HG02840 (cell line): ENCODE results near the gene CNIH2.

Experiments
- ATAC-seq: cut with Tn5 transposase; IDR thresholded peaks from one replicate; pipeline ENCODE4 v1.9.1; 2021; ENCODE audit warnings: mild to moderate bottlenecking, moderate library complexity, moderate number of reproducible peaks; ENCODE audit not compliant: unreplicated experiment, low FRiP score

Gene CNIH2

DNA sequence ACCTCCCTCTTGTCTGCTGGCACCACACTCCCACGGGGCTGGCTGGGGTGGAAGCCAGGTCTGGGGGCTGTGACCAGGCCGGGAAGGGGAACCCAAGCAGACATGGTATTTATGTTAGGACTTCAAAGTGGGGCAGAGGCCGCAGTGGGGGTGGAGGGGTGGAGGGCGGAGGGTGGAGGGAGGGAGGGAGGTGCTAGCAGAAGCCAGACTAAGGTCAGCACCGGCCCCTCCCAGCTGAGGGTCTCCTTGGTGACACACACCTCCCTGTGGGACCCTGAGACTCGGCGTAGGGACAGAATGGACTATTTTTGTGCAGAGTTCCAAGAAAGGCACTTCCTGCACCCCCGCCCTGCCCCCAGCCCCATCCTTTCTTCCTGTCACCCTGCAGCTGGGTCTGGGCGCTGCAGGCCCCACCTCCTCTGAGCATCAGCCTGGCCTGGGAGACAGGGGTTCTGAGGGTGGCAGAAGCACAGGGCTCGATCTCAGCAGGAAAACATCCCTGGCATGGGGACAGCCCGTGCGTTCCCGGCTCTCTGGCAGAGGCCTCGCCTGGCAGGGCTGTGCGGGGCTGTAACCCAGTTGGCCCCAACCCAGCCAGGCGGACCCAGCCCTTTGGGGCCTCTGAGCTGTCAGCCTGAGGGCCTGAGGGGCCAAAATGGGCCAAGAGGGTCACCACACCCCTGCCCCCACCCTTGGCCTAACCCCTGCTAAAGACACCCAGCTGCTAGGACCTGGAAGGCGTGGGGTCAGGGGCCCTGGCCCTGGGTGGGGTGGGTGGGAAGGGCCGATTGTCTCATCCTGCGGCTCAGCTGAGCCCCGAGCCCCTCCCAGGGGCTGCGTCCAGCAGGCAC, 48.5 kb downstream of the CNIH2 start:
- ATAC-seq: no peak

DNA sequence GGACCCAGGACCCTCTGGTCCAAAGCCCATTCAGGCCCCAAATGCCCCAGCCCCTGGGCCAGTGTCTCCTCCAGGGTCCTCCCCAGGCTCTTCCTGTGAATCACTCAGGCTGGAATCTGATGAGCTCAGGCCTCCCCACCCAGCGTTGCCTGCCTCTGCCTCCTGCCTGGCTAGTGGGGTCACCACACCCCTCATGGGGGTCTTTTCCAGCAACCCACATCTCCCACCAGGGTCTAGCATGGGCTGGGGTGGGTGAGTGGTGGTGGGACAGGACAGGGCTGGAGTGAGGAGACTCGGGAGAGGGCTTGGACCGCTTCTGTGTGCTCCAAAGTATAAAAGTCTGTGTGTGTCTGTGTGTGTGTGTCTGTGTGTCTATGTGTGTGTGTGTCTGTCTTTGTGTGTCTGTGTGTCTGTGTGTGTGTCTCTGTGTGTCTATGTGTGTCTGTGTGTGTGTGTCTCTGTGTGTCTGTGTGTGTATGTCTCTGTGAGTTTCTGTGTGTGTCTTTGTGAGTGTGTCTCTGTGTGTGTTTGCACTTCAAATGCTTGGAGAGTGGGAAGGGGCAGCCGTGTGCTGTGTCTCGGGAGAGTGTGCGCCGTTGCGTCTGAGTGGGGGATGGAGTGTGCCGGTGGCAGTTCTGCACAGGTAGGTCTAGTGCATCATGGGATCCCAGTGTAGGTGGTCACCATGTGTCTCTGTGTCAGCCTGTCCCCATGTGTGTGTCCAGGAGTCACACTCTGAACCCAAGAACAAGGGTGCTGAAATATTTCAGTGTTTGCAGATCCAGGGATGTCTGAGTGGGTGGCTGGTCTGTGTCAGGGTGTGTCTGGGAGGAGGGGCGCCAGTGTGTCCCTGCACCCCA, 49.4 kb downstream of the CNIH2 start:
- no peak for ATAC-seq

DNA sequence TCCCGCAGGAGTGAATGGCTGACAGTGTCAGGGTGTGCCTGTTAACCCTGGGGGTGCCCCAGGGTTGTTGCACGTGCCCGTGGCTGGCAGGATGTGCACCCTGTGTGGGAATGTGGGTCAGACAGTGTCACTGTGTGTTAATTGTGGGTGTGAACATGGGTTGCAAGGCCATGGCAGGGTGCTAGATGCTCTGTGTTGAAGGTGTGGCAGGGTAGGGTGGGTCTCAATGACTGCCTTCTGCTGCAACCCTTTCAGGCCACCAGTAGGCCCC, 50.0 kb downstream of the CNIH2 start:
- ATAC-seq: no peak

DNA sequence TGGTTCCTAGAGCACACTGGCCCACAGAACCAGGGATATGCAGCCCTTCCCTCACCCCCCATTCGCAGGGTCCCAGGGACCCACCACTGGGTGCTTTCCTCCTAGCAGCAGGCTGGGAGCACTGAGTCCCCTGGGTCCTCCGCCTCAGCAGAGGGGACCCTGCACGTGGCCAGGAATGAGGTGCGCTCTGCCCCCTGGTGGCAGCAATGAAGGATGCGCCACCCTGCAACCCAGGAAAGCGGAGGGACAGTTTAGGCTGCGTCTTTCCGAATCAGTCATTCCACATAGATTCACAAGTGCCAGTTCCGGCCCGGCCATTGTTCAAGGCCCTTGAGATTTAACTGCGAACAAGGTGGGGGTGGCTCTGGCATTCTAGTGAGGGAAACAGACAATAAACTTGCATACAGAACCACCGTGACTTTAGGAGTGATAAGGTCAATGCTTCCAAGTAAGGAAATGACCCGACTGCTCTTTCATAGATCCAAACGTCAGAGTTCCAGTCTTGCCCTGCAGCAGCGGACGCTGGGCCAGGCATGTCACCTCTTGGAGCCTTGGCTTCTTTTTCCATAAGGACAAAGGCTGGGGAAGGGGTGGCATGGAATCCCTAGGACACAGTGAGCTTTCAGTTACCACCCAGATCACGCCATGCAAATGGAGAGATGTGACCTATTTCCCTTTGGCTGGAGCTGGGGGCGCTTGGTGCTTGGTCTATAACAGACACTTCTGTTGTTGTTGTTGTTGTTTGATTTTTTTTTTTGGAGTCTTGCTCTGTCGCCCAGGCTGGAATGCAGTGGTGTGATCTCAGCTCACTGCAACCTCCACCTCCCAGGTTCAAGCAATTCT, 50.5 kb downstream of the CNIH2 start:
- no peak for ATAC-seq

DNA sequence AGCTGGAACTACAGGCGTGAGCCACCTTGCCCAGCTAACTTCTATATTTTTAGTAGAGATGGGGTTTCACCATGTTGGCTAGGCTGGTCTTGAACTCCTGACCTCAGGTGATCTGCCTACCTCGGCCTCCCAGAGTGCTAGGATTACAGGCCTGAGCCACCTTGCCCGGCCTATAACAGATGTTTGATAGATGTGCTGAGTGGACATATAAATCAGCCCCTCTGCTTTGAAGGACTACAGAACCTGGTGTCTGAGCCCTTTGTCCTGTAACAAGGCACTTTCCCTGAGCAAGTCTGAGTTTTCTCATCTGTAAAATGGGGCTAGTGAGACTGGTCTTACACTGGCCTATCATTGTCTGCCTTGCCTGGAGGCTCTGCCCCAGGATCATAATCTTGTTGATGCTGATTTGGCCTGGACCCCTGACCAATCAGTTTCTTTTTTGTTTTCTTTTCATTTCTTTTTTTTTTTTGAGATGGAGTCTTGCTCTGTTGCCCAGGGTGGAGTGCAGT, 51.2 kb downstream of the CNIH2 start:
- ATAC-seq: no peak

DNA sequence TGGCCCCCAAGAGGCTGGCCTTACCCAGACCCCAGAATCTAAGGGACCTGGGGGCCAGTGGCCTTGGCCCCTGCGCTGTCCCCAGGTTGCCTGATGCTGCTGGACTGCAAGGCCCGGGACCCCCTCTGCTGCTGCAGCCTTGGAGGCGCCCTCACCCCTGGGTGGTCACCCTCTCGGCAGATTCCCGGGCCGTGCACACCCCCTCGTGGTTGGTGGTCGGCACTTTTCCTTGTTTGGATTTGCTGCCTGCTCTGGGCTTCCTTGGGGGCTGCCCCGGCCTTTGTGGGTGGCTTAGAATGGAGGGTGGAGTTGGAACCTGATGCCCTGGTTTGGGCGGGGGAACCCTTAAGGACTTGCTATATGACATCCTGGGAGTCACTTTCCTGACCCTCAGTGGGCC, 53.0 kb downstream of the CNIH2 start:
- ATAC-seq: no peak

DNA sequence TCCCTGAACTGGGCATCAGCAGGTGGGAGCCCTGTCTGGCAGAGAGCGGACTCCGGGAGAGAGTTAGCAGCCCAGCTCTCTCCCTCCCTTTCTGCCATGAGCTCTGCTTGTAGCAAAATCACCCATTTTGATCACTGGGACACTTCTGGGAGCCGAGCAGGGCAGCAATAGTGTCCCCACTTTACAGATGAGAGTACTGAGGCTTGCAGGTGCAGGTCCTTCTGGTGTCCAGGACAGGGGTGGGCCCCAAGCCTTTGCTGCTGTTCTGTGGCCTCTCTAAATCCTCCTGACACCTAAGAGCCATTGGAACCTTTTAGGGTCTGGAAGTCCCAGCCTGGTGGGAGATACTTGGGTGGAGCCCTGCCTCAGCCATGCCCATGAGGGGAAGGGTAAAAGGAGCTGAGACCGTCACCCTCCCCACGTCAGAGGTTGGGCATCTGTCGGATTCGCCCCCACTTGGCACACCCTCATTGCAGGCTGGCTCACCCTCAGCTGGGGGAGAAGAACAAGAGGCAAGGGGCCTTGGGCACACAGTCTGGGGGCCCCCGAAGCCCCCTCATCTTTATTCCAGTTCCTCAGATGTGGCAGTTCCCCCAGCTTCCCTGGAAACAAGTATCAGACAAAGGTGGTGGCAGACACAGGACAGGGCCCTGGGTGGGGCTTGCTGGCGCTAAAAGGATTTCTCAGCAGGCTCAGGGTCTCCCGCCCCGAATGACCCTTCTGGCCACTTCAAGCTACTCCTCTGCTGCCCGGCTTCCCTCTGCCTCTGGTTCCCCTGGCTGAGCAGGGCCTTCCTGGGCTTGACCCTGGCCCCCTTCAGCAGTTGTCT, 53.8 kb downstream of the CNIH2 start:
- no peak for ATAC-seq

DNA sequence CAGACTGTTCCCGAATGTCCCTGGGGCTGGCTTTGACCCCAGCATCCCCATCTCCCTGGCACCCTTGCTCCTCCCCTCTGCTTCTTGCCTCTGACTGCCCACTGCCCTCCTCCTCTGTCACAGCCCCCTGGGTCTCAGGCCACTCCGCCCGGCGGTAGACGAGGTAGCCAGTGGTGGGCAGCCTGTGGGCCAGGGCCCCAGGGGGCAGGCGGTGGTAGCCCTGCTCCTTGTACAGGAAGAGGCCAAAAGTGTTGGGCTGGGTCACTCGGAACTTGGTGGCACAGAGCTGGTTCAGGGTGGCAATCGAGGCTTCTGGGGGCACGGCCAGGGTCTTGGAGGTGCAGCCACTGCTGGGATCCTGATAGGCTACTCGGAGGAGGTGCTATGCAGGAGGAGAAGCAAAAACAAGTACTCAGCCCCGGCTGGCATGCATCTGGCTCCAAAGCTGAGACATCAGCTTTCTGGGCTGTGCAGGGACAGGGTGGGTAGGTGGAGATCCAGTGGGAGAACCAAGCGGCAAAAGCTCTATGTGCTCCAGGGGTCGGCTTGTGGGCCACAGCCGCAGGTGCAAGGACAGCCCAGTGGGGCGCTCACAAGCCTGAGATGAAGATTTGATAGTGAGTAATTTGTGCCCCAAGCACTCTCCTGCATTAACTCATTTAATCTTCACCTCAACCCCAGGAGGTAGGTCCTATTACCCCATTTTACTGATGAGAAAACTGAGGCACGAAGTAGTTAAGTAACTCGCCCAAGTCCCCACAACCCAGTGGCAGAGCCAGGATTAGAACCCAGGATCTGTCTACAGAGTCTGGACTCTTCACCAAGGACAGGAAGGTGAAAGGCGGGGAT, 54.6 kb downstream of the CNIH2 start:
- ATAC-seq: no peak

DNA sequence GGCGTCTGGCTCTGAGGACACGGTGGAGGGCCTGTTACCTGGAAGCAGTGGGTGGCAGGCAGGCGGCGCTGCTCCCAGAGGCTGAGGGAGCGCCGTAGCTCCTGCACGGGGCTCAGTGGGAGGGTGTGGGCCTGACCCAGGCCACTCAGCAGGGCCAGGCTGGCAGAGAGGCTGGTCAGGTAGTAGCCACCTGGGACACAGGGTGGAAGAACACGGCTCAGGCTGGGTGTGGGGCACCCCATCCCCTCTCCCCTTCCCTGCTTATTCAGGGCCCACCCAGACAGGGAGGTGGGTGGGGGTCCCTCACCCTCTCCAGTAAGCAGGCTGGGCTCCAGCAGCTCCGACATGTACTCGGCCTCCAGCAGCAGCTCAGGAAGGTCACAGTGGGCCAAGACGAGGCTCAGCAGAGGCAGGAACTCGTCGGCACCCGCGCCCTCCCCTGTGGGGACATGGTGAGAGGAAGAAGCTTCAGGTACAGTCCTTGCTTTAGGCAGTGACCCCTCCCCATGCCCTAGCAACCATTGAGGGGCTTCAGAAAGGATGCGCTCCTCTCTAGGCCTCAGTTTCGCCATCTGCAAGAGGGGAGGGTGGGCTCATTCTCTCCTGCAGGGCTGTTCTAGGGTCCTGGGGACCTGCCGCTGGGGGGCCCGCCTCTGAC, 55.4 kb downstream of the CNIH2 start:
- no peak for ATAC-seq
